K562 (cell line): ENCODE results near the gene SEC14L5. TPM values are rescaled to one million over a fixed set of nuclear protein-coding genes. Genes with fewer than 3 reads are reported as not detected.

Experiments used
- ATAC-seq: fragments of 200-7000 bp; cut with Tn5 transposase; 3 replicates; pipeline ENCODE4 v1.9.1; 2020; ENCODE audit warnings: moderate library complexity
- BruUV-seq: library from RNA; stranded (reverse); fragments of 400-500 nt; replicated peaks from 2 replicates; lab custom pipeline; 2021; lab: Mats Ljungman, UMichigan
- CTCF ChIA-PET: fragments of 300-600 bp; formaldehyde crosslinking; extraction: SDS; loops from one replicate; lab custom pipeline; 2021; ENCODE audit warnings: low intra/inter-chr PET ratio; lab: Yijun Ruan, JAX
- POLR2A ChIA-PET: fragments of 300-600, 350-650 bp; sonication (Branson Sonifier 250); formaldehyde crosslinking; extraction: SDS; loops from one replicate; lab custom pipeline; 2021; ENCODE audit warnings: antibody characterized with exemption, inconsistent platforms; lab: Yijun Ruan, JAX
- DNase-seq, 4 experiments: peaks; one replicate each; pipeline versions ENCODE4 v3.0.0 to v3.0.0-alpha.2; 2011 to 2018; ENCODE audit warnings: low spot score in 3 of 4, mixed read lengths in 3 of 4; ENCODE audit errors: extremely low read depth in 1 of 4
- FAIRE-seq: peaks from 2 replicates; lab custom pipeline; 2011; peaks lifted over from hg19 to GRCh38; lab: Jason Lieb, UNC
- H2AFZ ChIP-seq: 2 replicates; pipeline ENCODE4 v1.6.0; 2011; ENCODE audit warnings: low read depth, low read length, control low read depth, inconsistent platforms
- H3K27ac ChIP-seq: fragments of 200-600 bp; 3 replicates; pipeline ENCODE4 v1.8.0; 2011; ENCODE audit warnings: low read depth, mild to moderate bottlenecking, control low read depth, inconsistent platforms, low read length, moderate library complexity, mixed read lengths; ENCODE audit errors: extremely low read depth
- H3K27me3 ChIP-seq, 2 experiments: fragments of 300-600 bp in 1 of 2; 2 replicates in 1 of 2; 3 replicates in 1 of 2; pipeline versions ENCODE4 v1.6.0 to v1.8.0; 2011; ENCODE audit warnings: inconsistent platforms in 2 of 2, low read length in 2 of 2, mild to moderate bottlenecking in 1 of 2, mixed read lengths in 1 of 2, moderate library complexity in 1 of 2; ENCODE audit not compliant: control insufficient read depth in 2 of 2, insufficient read depth in 2 of 2
- H3K36me3 ChIP-seq: fragments of 300-600 bp; 3 replicates; pipeline ENCODE4 v1.8.0; 2011; ENCODE audit warnings: mild to moderate bottlenecking, low read length, inconsistent platforms; ENCODE audit not compliant: control insufficient read depth, insufficient read depth
- H3K4me1 ChIP-seq, 2 experiments: fragments of 200-600 bp in 1 of 2; replicated peaks in 1 of 2; 2 replicates in 1 of 2; 3 replicates in 1 of 2; pipeline versions ENCODE4 v1.5.1 to v1.8.0; 2011; ENCODE audit warnings: inconsistent platforms in 2 of 2, low read length in 2 of 2, mild to moderate bottlenecking in 1 of 2, mixed read lengths in 1 of 2, moderate library complexity in 1 of 2; ENCODE audit not compliant: control insufficient read depth in 2 of 2, insufficient read depth in 2 of 2
- H3K4me2 ChIP-seq: 2 replicates; pipeline ENCODE4 v1.6.1; 2011; ENCODE audit warnings: low read length, control low read depth, inconsistent platforms, mixed read lengths; ENCODE audit not compliant: insufficient read depth
- H3K4me3 ChIP-seq: fragments of 200-600 bp; sonication (generic), shearing (Covaris generic); 2 replicates; pipeline ENCODE4 v1.5.1; 2016; ENCODE audit warnings: control low read depth, inconsistent platforms
- H3K79me2 ChIP-seq: fragments of 200-600 bp; 3 replicates; pipeline ENCODE4 v1.8.0; 2011; ENCODE audit warnings: low read length, inconsistent platforms; ENCODE audit not compliant: control insufficient read depth, insufficient read depth
- H3K9ac ChIP-seq, 2 experiments: 2 replicates each; pipeline versions ENCODE4 v1.6.0 to v1.6.1; 2011; ENCODE audit warnings: low read depth in 2 of 2, low read length in 2 of 2, control low read depth in 1 of 2, inconsistent platforms in 1 of 2, mild to moderate bottlenecking in 1 of 2, mixed read lengths in 1 of 2; ENCODE audit not compliant: insufficient read depth in 1 of 2
- H3K9me1 ChIP-seq: one replicate; pipeline ENCODE4 v1.6.0; 2011; ENCODE audit warnings: inconsistent platforms, mild to moderate bottlenecking, low read length, moderate library complexity; ENCODE audit not compliant: control insufficient read depth, insufficient read depth
- H3K9me3 ChIP-seq: replicated peaks from 2 replicates; pipeline ENCODE4 v1.5.1; 2011; ENCODE audit warnings: low read depth, low read length, inconsistent platforms; ENCODE audit not compliant: control insufficient read depth, insufficient read depth
- H4K20me1 ChIP-seq: replicated peaks from 2 replicates; pipeline ENCODE4 v1.6.1; 2011; ENCODE audit warnings: low read length, inconsistent platforms, mixed read lengths; ENCODE audit not compliant: control insufficient read depth, insufficient read depth
- DACH1 ChIP-seq: fragments of 450-650 bp; IDR thresholded peaks from 2 replicates; pipeline ENCODE4 v1.6.1; 2018; ENCODE audit not compliant: partially characterized antibody
- ERF ChIP-seq: fragments of 450-650 bp; formaldehyde crosslinking; IDR thresholded peaks from 2 replicates; pipeline ENCODE4 v1.4.0; 2020; ENCODE audit warnings: mild to moderate bottlenecking, mixed read lengths
- ESRRA ChIP-seq: fragments of 450-650 bp; IDR thresholded peaks from 2 replicates; pipeline ENCODE4 v1.6.1; 2014; ENCODE audit warnings: low read depth, mild to moderate bottlenecking, moderate library complexity, borderline replicate concordance
- NCOR1 ChIP-seq: fragments of 450-650 bp; IDR thresholded peaks from 2 replicates; pipeline ENCODE4 v1.6.1; 2016; ENCODE audit warnings: mild to moderate bottlenecking, moderate library complexity
- SMAD4 ChIP-seq: fragments of 250-450 bp; sonication (Bioruptor Pico); conservative IDR thresholded peaks from 2 replicates; pipeline ENCODE4 v1.8.0; 2021; ENCODE audit warnings: inconsistent platforms, mild to moderate bottlenecking, moderate library complexity
- TAF15 ChIP-seq: fragments of 200-400 bp; formaldehyde crosslinking; IDR thresholded peaks from 2 replicates; pipeline ENCODE4 v1.6.1; 2017; ENCODE audit warnings: mild to moderate bottlenecking, low read depth, low read length, moderate library complexity
- TARDBP ChIP-seq: fragments of 450-650 bp; IDR thresholded peaks from 2 replicates; pipeline ENCODE4 v1.6.1; 2016
- TSC22D4 ChIP-seq: fragments of 450-650 bp; IDR thresholded peaks from 2 replicates; pipeline ENCODE4 v1.6.1; 2016; ENCODE audit warnings: missing genetic modification characterization, missing biosample characterization, control low read depth
- U2AF1 ChIP-seq: fragments of 200-400 bp; formaldehyde crosslinking; optimal IDR thresholded peaks from 2 replicates; pipeline ENCODE3; 2017; ENCODE audit warnings: mild to moderate bottlenecking, low read depth, low read length, moderate library complexity
- ZNF134 ChIP-seq: fragments of 250-450 bp; sonication (Bioruptor Pico); conservative IDR thresholded peaks from 2 replicates; pipeline ENCODE4 v1.4.0; 2020
- WGBS: fragments of 100-300 bp; shearing (Covaris generic); methylation state at CpG from one replicate; pipeline ENCODE4 v1.1.6; 2016; ENCODE audit warnings: low coverage, mixed read lengths; ENCODE audit not compliant: insufficient coverage; ENCODE audit errors: missing lambda C conversion rate; 5-methylcytosine and 5-hydroxymethylcytosine counted together
- in situ Hi-C: fragments of 300-500 bp; cut with MboI; formaldehyde crosslinking; loops from 4 replicates; pipeline ENCODE4 v1.15.0; 2018; ENCODE audit warnings: inconsistent platforms, mixed read lengths
- intact Hi-C: fragments of 100-400 bp; cut with micrococcal nuclease; formaldehyde crosslinking; loops from 2 replicates; pipeline ENCODE4 v1.14.2; 2022
- polyA plus RNA-seq, 8 experiments: library from polyadenylated mRNA; depleted of rRNA in 4 of 8; stranded (reverse) in 5 of 8; unstranded in 3 of 8; fragments of >200 nt; fragmentation: Nextera tagmentation in 2 of 8; fragmentation: Illumina TruSeq in 1 of 8; extraction: Ambion mirVana in 2 of 8; extraction: Trizol in 1 of 8; gene quantifications; 2 replicates each; pipeline versions ENCODE4 v1.2.1 to v1.2.3, GENCODE V29; 2011 to 2014; ENCODE audit warnings: inconsistent platforms in 1 of 8, missing spikeins in 1 of 8
- total RNA-seq, 7 experiments: library from RNA; depleted of rRNA in 6 of 7; stranded (reverse); fragments of >200 nt in 6 of 7; fragmentation: Illumina TruSeq in 2 of 7; extraction: Trizol in 2 of 7; gene quantifications; 2 replicates each; pipeline versions ENCODE4 v1.2.1 to v1.2.3, GENCODE V29; 2011 to 2021; ENCODE audit warnings: low replicate concordance in 1 of 7
- TF ChIP-seq, protein P1 (sequence below): fragments of 250-450 bp; sonication (Bioruptor Pico); IDR thresholded peaks from 2 replicates; pipeline ENCODE4 v1.5.0; 2021; ENCODE audit warnings: mild to moderate bottlenecking, moderate library complexity

Gene SEC14L5
- total and polyA plus RNA-seq, 9 of the 15 experiments (the other 6 are each of a cell fraction or from before 2014, with no cell fraction given), result 0.11 TPM; not detected in 8

DNA sequence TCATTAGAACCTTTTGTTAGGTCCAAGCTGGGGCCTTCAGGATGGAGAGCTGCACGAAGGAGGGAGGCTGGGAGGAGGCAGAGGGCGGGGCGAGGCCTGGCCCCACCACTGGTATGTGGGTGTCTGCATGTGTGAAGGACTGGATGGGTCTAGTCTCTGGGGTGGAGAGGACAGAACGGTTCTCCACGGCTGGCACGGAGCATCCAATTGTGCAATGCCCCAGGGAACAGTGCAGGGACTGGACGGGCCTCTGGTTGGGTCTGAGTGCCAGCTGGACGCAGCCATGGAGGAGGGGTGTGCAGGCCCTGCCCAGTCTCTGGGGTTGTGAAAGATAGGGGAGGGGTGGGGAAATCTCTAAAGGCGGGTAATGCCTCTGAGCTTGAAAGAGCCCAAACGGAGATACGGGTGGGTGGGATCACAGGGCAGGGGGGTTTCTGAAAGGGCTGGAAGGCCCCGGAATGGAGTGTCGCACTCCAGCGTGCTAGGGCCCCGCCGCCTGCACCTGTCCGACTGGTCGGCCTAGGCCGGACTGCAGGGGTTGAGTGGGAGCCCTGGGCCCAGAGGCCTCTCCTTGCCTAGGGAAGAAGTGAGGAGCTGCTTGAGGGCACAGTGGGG, 22.8 kb upstream of the SEC14L5 start:
- H3K9ac ChIP-seq, result no peak overlapping the region
- no peak overlapping the region for H3K27ac ChIP-seq
- DNase-seq, result no peak
- peaks cover 0 to 18% of the 10 kb centered on the region in 2 experiments; a peak in 3 of 5 replicates for H3K4me1 ChIP-seq
- H3K9me3 ChIP-seq, result no peaks in the 10 kb centered on the region
- H3K79me2 ChIP-seq, result no peaks in the 10 kb centered on the region
- intact Hi-C loops (loop anchor here (10.0 kb wide), 1 partner anchor 51 kb away; no protein-coding TSS in a partner anchor), in situ Hi-C loops (no loop called here)
- H4K20me1 ChIP-seq, result peaks cover 25% of the 10 kb centered on the region
- FAIRE-seq, result no peak
- BruUV-seq, result no TSS peak
- no peak overlapping the region for H3K4me2 ChIP-seq
- H3K27me3 ChIP-seq, result peaks cover 42 to 69% of the 10 kb centered on the region in 2 experiments
- no peak overlapping the region for H3K4me3 ChIP-seq
- WGBS, result 24% methylated on average over 18 of the region's 19 CpGs
- no peaks in the 10 kb centered on the region for H3K9me1 ChIP-seq
- ATAC-seq, result no peak
- ChIA-PET CTCF (no interaction called here), POLR2A (no interaction called here)
- H2AFZ ChIP-seq, result no peak overlapping the region
- no peaks in the 10 kb centered on the region for H3K36me3 ChIP-seq
- no peak for TF ChIP-seq TSC22D4 (tag)
- no peak for TF ChIP-seq TARDBP
- no peak for TF ChIP-seq DACH1
- no peak for TF ChIP-seq NCOR1
- no peak for TF ChIP-seq TAF15
- TF ChIP-seq SMAD4 (CRISPR knock-in tag), result no peak
- no peak for TF ChIP-seq ZNF134 (CRISPR knock-in tag)
- TF ChIP-seq ESRRA, result no peak
- no peak for TF ChIP-seq ERF (CRISPR knock-in tag)
- no peak for TF ChIP-seq U2AF1
- TF ChIP-seq, protein P1, sequence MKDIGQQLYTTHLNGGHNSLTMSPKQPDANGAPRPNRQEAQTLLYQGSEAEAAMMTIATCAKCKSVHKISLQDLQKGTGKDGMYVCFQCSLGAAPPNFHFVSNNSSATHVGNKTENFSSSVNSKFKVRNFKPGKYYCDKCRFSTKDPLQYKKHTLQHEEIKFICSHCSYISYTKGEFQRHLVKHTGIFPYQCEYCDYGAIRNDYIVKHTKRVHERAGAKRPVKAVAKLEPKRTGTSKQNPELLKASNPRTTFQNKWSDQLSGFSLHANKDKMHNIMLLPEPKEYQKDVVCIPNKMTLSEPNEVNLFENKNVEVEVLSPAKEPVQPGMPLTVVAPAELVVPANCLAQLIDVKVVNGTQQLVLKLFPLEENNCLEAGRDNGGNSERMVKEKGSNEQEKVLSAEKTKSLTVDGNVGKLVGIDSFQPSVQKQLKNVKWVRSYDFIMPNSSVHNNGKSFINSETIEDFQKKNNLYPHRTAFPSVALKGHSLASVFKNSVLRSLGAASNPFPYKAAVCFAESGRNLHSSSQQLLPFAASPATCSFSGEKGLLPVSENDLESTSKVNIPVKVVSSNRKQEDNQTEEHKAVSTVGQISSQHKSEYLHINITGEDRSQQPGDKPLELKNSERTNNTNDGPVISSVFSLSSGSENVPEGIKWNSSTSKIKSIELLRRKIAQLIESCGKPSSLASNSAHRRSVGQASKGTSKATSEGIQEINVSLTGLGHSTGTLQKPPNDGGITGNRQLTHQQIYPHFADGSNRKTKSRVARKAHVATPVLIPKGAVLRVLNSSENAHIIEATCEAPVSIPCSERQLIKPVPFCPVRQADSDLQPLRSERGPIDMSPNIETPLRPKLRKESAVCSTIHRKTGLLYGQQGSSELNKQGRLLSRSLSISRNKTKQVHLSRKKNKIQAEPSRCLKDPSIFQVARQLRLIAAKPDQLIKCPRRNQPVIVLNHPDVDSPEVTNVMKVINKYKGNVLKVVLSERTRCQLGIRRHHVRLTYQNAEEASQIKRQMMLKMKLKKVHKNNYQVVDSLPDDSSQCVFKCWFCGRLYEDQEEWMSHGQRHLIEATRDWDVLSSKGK (CRISPR knock-in tag), result no peak
